Retinal pigment epithelial cell (primary cell): ENCODE data around the gene TUBGCP2.
"Not testable (repeated sequence)": the region's sequence is repeated elsewhere in the genome, so short reads cannot be mapped to it uniquely, and the experiment has no call there.

ENCODE experiments used
- DNase-seq: peaks from one replicate; pipeline ENCODE4 v3.0.0-alpha.2; 2010; ENCODE audit warnings: low read depth
- H3K4me3 ChIP-seq: 2 replicates; pipeline ENCODE4 v1.5.1; 2011; ENCODE audit warnings: mild to moderate bottlenecking, low read length, control low read depth, moderate library complexity
- TF ChIP-seq, protein P1 (sequence below): conservative IDR thresholded peaks from 2 replicates; pipeline ENCODE4 v1.5.1; 2011; ENCODE audit warnings: low read depth, low read length, control low read depth, inconsistent platforms

The TUBGCP2 gene

GRCh38 chr10:133268532-133268931, 40.1 kb downstream of the TUBGCP2 start:
- TF ChIP-seq, protein P1, sequence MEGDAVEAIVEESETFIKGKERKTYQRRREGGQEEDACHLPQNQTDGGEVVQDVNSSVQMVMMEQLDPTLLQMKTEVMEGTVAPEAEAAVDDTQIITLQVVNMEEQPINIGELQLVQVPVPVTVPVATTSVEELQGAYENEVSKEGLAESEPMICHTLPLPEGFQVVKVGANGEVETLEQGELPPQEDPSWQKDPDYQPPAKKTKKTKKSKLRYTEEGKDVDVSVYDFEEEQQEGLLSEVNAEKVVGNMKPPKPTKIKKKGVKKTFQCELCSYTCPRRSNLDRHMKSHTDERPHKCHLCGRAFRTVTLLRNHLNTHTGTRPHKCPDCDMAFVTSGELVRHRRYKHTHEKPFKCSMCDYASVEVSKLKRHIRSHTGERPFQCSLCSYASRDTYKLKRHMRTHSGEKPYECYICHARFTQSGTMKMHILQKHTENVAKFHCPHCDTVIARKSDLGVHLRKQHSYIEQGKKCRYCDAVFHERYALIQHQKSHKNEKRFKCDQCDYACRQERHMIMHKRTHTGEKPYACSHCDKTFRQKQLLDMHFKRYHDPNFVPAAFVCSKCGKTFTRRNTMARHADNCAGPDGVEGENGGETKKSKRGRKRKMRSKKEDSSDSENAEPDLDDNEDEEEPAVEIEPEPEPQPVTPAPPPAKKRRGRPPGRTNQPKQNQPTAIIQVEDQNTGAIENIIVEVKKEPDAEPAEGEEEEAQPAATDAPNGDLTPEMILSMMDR, result no peak
- DNase-seq, result no peak
- H3K4me3 ChIP-seq, result no peak overlapping the region

GRCh38 chr10:133267829-133268228, 40.8 kb downstream of the TUBGCP2 start:
- no peak overlapping the region for H3K4me3 ChIP-seq
- TF ChIP-seq, protein P1, result no peak
- DNase-seq, result no peak

DNA sequence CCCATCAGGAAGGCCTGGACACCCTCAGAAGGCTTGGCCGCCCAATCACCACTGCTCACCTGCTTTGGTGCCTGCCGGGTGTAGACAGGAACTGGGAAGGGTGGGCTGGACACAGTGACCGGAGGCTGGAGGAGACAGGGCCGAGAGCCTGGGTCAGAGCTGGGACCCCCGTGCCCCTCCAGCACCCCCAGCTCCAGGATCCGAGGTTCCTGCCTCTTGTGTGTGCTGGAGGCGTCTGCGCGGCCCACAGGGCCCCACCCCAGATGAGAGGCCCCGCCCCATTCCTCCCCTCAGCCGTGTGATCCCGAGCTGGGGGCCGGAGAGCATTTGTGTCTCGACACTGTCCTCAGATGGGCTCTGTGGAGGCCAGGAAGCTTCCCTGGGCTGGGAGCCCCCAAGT, 41.4 kb downstream of the TUBGCP2 start:
- no peak overlapping the region for H3K4me3 ChIP-seq
- TF ChIP-seq, protein P1, result no peak
- DNase-seq, result no peak

DNA sequence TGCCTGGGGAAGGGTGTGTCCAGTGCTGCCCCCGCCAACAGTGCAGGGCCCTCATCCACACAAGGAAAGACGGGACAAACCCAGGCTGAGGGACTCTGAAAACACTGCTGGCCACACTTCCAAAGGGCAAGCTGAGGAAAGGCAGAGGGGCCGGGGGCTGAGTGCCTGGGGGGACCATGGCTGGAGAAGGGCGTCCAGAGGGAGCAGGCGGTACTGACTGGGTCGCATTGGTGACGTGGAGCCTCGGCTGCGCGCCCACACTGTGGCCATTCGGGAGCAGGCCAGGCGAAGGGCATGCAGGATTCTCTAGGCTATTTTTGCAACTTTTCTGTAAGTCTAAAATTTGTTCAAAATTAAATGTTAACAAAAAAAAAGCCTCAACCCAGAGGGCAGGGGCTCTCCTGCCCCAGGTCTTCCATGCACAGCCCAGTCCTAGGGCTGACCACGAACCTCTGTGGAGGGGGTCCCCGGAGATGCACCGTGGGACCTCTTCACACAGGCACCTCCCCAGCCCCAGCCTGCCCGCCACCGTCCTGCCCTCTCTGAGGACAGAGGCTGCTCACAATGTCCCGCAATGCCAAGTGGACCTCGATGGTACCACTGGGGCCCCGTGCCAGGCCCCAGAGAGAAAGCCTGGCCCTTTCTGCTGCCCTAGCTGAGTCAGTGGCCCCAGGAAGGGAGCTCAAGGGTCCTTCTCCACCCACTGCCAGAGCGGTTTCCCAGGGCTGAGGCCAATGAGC, 42.4 kb downstream of the TUBGCP2 start:
- TF ChIP-seq, protein P1, result no peak
- no peak overlapping the region for H3K4me3 ChIP-seq
- no peak for DNase-seq

GRCh38 chr10:133265052-133265451, 43.6 kb downstream of the TUBGCP2 start:
- DNase-seq, H3K4me3 ChIP-seq: not testable (repeated sequence)

DNA sequence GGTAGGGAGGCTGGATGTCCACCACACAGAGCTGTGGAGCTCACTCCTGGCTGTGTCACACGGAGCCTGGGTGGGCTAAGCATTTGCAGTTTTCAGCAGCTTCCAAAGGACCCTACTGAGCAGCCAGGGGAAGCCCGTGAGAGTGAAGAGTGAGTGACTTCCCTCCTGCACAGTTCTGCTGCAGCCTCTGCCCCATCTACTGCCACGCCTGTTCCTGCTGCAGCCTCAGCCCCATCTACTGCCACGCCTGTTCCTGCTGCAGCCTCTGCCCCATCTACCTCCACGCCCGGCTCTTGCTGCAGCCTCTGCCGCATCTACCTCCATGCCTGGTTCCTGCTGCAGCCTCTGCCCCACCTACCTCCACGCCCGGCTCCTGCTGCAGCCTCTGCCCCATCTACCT, 44.2 kb downstream of the TUBGCP2 start:
- no peak overlapping the region for H3K4me3 ChIP-seq
- TF ChIP-seq, protein P1, result no peak
- no peak for DNase-seq

- TF ChIP-seq, protein P1, result no peak
- DNase-seq, result no peak
- no peak overlapping the region for H3K4me3 ChIP-seq
These were observed 45.0 kb downstream of the TUBGCP2 start for GRCh38 chr10:133263674-133264073.
